Measurements from ENCODE around the gene FMN2. TPM values are rescaled to one million over a fixed set of nuclear protein-coding genes. Genes with fewer than 3 reads are reported as not detected.

The FMN2 gene
- total RNA-seq, 2 donors from 2014 or later: 0.26 to 0.33 TPM

DNA sequence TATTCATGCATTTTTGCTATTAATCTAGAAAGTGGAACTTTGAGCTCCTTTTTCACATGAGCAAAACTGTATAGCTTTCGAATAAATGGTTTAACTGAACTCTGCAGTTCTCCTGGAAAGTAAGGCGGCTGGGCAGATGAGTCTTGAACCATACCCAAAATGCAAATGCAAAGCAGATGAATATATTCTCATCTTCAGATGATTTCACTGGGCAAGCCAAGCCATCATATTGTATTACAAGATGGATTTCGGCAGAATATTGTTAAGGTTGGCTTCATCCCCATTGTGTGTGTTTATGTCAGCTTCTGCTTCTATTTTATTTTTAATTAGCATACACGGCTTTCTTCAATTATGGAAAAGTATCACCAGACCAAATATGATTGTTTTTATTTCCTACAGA lies 310.6 kb downstream of the FMN2 start:
- intact Hi-C loops (cut with DNase I): no loop called here
- TF ChIP-seq, protein P1, sequence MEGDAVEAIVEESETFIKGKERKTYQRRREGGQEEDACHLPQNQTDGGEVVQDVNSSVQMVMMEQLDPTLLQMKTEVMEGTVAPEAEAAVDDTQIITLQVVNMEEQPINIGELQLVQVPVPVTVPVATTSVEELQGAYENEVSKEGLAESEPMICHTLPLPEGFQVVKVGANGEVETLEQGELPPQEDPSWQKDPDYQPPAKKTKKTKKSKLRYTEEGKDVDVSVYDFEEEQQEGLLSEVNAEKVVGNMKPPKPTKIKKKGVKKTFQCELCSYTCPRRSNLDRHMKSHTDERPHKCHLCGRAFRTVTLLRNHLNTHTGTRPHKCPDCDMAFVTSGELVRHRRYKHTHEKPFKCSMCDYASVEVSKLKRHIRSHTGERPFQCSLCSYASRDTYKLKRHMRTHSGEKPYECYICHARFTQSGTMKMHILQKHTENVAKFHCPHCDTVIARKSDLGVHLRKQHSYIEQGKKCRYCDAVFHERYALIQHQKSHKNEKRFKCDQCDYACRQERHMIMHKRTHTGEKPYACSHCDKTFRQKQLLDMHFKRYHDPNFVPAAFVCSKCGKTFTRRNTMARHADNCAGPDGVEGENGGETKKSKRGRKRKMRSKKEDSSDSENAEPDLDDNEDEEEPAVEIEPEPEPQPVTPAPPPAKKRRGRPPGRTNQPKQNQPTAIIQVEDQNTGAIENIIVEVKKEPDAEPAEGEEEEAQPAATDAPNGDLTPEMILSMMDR (IDR thresholded peaks at IDR 0.05): no peak
- TF ChIP-seq POLR2A (IDR thresholded peaks at IDR 0.05): no peak
- Histone ChIP-seq H3K4me1 (no peaks in the 10 kb centered on the region), H3K4me3 (no peak overlapping the region), H3K9me3 (no peaks in the 10 kb centered on the region), H3K27me3 (no peaks in the 10 kb centered on the region), H3K36me3 (replicated peaks in 1 of 2; ENCODE audit: insufficient read depth in 1 of 2, low read depth in 2 of 2) (no peaks in the 10 kb centered on the region), H3K27ac (no peak overlapping the region)
- ATAC-seq (no peak), DNase-seq (no peak)
- WGBS, 2 donors: 76 to 79% methylated on average over 4 of the region's 4 CpGs

DNA sequence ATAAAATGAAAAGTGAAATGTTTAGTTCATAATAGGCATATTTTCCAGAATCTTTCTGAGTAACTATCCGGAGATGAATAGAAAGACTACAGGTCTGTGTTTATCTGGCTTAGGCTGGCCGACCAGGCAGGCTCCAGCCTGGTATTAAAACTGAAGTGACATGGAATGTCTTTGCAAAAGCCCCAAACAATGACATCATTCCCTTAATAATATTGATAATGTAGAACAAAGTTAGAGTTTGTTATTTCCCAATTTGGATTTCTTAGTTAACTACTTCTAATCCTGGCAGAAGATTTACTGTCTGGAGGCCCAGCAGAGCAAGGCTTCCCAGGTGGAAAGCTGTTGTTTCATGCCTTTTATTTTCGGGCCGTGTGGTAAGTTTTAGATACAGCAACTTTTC lies 312.6 kb downstream of the FMN2 start:
- Histone ChIP-seq H3K9me3 (no peaks in the 10 kb centered on the region), H3K27me3 (no peaks in the 10 kb centered on the region), H3K27ac (no peak overlapping the region), H3K4me3 (no peak overlapping the region), H3K4me1 (no peaks in the 10 kb centered on the region), H3K36me3 (replicated peaks in 1 of 2; ENCODE audit: insufficient read depth in 1 of 2, low read depth in 2 of 2) (no peaks in the 10 kb centered on the region)
- WGBS, 2 donors: 36 to 46% methylated on average over 4 of the region's 4 CpGs
- no peak for DNase-seq
- intact Hi-C loops (cut with DNase I): no loop called here
- TF ChIP-seq POLR2A (IDR thresholded peaks at IDR 0.05): no peak
- TF ChIP-seq, protein P1 (IDR thresholded peaks at IDR 0.05): no peak
- ATAC-seq: no peak

DNA sequence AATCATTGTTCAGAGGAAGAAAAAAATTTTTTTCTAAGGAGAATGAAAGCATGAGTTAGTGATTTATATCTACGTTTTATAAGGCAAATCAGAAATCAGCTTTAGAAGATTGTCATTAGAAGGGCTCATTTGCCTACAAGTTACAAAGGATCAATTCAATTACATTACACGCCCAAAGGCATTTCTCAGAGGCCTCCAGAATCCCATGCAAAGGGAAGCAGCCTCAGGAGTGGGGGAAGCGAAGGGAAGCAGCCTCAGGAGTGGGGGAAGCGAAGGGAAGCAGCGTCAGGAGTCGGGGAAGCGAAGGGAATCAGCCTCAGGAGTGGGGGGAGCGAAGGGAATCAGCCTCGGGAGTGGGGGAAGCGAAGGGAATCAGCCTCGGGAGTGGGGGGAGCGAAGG lies 314.1 kb downstream of the FMN2 start:
- no peaks in the 10 kb centered on the region for H3K27me3 ChIP-seq
- intact Hi-C loops (cut with DNase I): no loop called here
- no peak overlapping the region for H3K4me3 ChIP-seq
- no peaks in the 10 kb centered on the region for H3K4me1 ChIP-seq
- H3K9me3 ChIP-seq: no peaks in the 10 kb centered on the region
- DNase-seq (no peak), ATAC-seq (no peak)
- TF ChIP-seq POLR2A (IDR thresholded peaks at IDR 0.05): no peak
- TF ChIP-seq, protein P1 (IDR thresholded peaks at IDR 0.05): no peak
- H3K36me3 ChIP-seq (replicated peaks in 1 of 2; ENCODE audit: insufficient read depth in 1 of 2, low read depth in 2 of 2): no peaks in the 10 kb centered on the region
- no peak overlapping the region for H3K27ac ChIP-seq
- WGBS, 2 donors: 64 to 68% methylated on average over 11 of the region's 12 CpGs

DNA sequence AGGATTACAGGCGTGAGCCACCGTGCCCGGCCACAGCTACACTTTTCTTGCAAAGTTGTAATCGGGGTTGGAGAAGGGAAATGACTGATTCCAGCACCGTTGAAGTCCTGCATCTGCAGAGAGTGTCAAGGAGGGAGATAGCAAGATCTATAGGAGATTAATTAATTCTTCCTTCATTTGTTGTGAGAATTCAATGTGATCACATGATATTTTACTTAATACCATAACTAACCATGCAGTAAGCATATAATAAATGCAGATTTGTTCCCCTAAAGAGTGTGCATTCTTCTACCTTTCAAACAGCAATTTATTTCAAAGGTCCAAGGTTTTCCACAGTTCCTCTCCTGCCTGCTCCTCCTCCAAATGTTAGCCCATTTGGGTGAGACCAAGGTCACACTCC lies 315.7 kb downstream of the FMN2 start:
- no peaks in the 10 kb centered on the region for H3K27me3 ChIP-seq
- TF ChIP-seq, protein P1 (IDR thresholded peaks at IDR 0.05): no peak
- no peak for TF ChIP-seq POLR2A (IDR thresholded peaks at IDR 0.05)
- no peaks in the 10 kb centered on the region for H3K9me3 ChIP-seq
- ATAC-seq (no peak), DNase-seq (no peak)
- 74 to 77% methylated on average over 5 of the region's 5 CpGs for WGBS, 2 donors
- H3K4me1 ChIP-seq: no peaks in the 10 kb centered on the region
- no peak overlapping the region for H3K4me3 ChIP-seq
- intact Hi-C loops (cut with DNase I): no loop called here
- no peak overlapping the region for H3K27ac ChIP-seq
- H3K36me3 ChIP-seq (replicated peaks in 1 of 2; ENCODE audit: insufficient read depth in 1 of 2, low read depth in 2 of 2): no peaks in the 10 kb centered on the region

DNA sequence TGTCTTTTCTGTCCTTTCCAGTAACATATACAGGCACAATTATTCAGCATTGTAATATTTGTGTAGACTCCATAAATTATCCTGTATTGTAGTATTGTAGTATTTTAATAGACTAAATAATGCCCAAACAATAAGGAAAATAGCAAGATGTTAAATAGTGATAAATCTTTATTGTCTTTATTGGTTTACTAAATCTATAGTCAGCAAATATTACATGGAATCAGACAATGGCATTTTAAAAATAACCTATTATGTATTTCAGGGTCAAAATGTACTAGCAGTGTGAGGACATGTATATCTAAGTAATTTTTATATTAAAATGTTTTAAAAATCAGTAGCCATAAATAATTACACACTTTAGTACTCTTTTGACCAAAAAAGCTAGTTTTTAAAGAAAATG lies 317.9 kb downstream of the FMN2 start:
- Histone ChIP-seq H3K27me3 (no peaks in the 10 kb centered on the region), H3K9me3 (no peaks in the 10 kb centered on the region), H3K4me1 (no peaks in the 10 kb centered on the region), H3K36me3 (replicated peaks in 1 of 2; ENCODE audit: insufficient read depth in 1 of 2, low read depth in 2 of 2) (no peaks in the 10 kb centered on the region), H3K27ac (no peak overlapping the region), H3K4me3 (no peak overlapping the region)
- TF ChIP-seq, protein P1 (IDR thresholded peaks at IDR 0.05): no peak
- no peak for TF ChIP-seq POLR2A (IDR thresholded peaks at IDR 0.05)
- intact Hi-C loops (cut with DNase I): no loop called here
- DNase-seq: no peak
- ATAC-seq: no peak

Data from body of pancreas (tissue), 4 donors.